Activated T-helper 1 cell treated with anti-CD3 and anti-CD28 coated beads, Interleukin-12 subunit alpha, Interleukin-12 subunit beta, Interleukin-2, Interleukin-4 antibody, amounts not matched to agents 30 ng/mL and 10 ng/mL and 1 ng/mL, durations not matched to agents 14 hours and 24 hours and 36 hours (primary cell): ENCODE measurements around the gene PCBD1. TPM values are rescaled to one million over a fixed set of nuclear protein-coding genes. Genes with fewer than 3 reads are reported as not detected.

Experiments used
- DNase-seq: peaks from one replicate; pipeline ENCODE4 v3.0.0; 2021; ENCODE audit warnings: low spot score
- H3K27ac Mint-ChIP-seq: one replicate; pipeline ENCODE4 v1.8.0; 2021; ENCODE audit warnings: mild to moderate bottlenecking, mixed read lengths
- H3K27me3 Mint-ChIP-seq: one replicate; pipeline ENCODE4 v1.8.0; 2022; ENCODE audit warnings: mild to moderate bottlenecking, moderate library complexity, mixed read lengths; ENCODE audit not compliant: insufficient read depth
- H3K36me3 Mint-ChIP-seq: one replicate; pipeline ENCODE4 v1.8.0; 2021; ENCODE audit warnings: low read depth, mixed read lengths
- H3K4me1 Mint-ChIP-seq: one replicate; pipeline ENCODE4 v1.8.0; 2021; ENCODE audit warnings: low read depth, mixed read lengths
- H3K4me3 Mint-ChIP-seq: one replicate; pipeline ENCODE4 v1.8.0; 2021; ENCODE audit warnings: mild to moderate bottlenecking, moderate library complexity, mixed read lengths
- H3K9me3 Mint-ChIP-seq: one replicate; pipeline ENCODE4 v1.8.0; 2021; ENCODE audit warnings: mixed read lengths
- intact Hi-C: fragments of 100-400 bp; cut with micrococcal nuclease; formaldehyde crosslinking; loops from one replicate; pipeline ENCODE4 v1.15.1; 2024
- total RNA-seq: library from RNA; stranded (reverse); gene quantifications from 2 replicates; pipeline ENCODE4 v1.2.3, GENCODE V29; 2022

PCBD1 gene
- total RNA-seq, 1 donor from 2014 or later, result 49.3 TPM

DNA sequence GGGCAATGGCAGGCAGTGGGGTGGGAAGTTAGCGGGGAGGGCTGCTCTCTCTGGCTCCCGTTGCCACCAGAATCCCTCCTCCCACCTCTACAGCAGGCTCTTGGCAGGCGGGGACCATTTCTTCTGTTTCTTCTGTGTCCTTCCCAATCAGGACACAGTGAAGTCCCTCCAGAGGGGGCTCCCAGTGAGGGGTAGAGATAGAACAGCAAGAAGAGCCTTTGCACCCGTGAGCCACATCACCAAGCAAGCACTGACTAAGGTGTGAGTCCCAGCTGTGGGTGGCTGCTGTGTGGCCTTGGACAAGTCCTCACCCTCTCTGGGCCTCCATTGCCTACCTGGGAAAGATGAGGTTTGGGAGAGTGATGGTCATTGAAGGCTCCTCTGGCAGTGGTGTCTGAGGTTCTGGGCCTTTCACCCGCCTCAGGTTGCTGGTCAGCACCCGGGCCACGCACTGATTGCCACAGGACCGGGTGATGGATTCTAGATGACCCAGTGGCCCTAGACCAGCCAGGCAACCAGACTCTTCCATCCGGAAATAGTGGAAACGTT, 26.0 kb upstream of the PCBD1 start:
- DNase-seq, result no peak
- H3K4me1 Mint-ChIP-seq, result no peaks in the 10 kb centered on the region
- peaks cover 1% of the 10 kb centered on the region for H3K27me3 Mint-ChIP-seq
- H3K36me3 Mint-ChIP-seq, result no peaks in the 10 kb centered on the region
- intact Hi-C loops, result no loop called here
- H3K4me3 Mint-ChIP-seq, result no peak overlapping the region
- no peak overlapping the region for H3K27ac Mint-ChIP-seq
- H3K9me3 Mint-ChIP-seq, result no peaks in the 10 kb centered on the region

DNA sequence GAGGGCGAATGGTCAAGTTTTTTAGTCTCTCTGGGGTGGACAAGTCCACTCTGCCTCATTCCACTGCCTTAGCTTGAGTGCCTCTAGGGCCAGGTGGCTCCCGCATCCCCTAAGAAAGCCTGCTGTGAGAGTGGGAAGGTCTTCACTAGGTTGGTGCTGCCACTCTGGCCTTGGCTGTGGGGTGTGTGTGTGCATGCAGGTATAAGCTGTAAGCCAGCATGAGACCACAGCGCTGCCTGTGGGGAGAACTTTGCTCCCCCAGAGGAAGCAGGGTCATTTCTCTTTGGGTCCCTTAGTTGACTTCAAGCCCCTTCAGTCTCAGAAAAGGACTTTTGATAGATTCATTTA, 25.5 kb upstream of the PCBD1 start:
- H3K27ac Mint-ChIP-seq, result no peak overlapping the region
- intact Hi-C loops, result no loop called here

DNA sequence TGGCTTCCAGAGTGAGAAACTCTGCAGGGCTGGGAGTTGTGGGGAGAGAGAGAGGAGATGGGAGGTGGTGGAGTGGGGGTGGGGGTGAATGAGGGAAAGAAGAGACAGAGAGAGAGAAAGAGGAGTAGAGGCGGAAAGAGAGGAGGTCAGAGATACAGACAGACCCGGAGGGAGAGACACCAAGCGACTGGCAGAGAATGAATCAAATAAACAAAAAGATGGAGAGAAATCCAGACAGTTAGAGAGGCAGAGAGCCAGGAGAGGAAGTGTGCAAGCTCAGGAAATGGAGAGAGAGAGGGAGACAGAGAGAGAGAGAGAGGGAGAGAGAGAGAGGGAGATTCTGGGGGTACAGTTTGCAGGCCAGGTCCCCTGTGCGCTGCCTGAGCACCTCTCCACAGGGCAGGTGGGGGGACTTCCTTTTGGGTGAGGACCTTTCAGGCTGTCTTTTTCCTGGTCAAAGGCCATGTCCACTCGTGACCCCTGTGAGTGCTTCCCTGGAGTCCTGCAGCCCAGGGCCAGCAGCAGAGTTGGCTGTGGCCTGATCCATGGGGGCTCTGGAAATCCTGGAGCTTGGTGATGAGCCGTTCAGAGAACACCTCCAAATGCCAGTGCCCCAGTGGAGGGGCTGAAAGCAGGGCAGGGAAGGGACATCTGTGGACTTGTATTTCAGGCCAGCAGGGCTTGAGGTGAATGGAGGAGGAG, 25.0 kb upstream of the PCBD1 start:
- DNase-seq, result no peak
- no peaks in the 10 kb centered on the region for H3K27me3 Mint-ChIP-seq
- no peak overlapping the region for H3K27ac Mint-ChIP-seq
- no peaks in the 10 kb centered on the region for H3K9me3 Mint-ChIP-seq
- no peak overlapping the region for H3K4me3 Mint-ChIP-seq
- intact Hi-C loops, result no loop called here
- no peaks in the 10 kb centered on the region for H3K4me1 Mint-ChIP-seq
- no peaks in the 10 kb centered on the region for H3K36me3 Mint-ChIP-seq

More for the DNA sequence above, 25.5 kb upstream of the PCBD1 start:
- no peaks in the 10 kb centered on the region for H3K9me3 Mint-ChIP-seq
- H3K27me3 Mint-ChIP-seq, result no peaks in the 10 kb centered on the region
- no peaks in the 10 kb centered on the region for H3K4me1 Mint-ChIP-seq
- no peak overlapping the region for H3K4me3 Mint-ChIP-seq
- H3K36me3 Mint-ChIP-seq, result no peaks in the 10 kb centered on the region
- DNase-seq, result no peak

DNA sequence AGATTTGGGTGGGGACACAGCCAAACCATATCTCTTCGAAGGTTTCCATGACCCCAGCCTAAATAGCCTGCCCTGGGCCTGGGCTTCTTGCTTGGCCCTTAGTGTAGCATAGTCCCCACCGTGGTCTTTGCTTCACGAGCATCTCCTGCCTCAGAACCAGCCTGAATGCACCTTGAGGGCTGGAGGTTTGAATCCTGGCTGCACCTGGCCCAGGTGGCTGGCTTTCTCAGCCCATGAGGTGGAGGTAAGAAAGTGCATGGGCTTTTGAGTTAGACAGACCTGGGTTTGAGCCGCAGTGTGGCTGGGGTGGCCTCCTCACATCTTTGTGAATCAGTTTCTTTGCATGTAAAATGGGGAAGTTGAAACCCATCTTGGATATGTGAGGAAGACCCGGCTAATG, 24.2 kb upstream of the PCBD1 start:
- H3K36me3 Mint-ChIP-seq, result no peaks in the 10 kb centered on the region
- no peaks in the 10 kb centered on the region for H3K4me1 Mint-ChIP-seq
- H3K4me3 Mint-ChIP-seq, result no peak overlapping the region
- H3K9me3 Mint-ChIP-seq, result no peaks in the 10 kb centered on the region
- DNase-seq, result no peak
- intact Hi-C loops, result no loop called here
- H3K27me3 Mint-ChIP-seq, result no peaks in the 10 kb centered on the region
- no peak overlapping the region for H3K27ac Mint-ChIP-seq

DNA sequence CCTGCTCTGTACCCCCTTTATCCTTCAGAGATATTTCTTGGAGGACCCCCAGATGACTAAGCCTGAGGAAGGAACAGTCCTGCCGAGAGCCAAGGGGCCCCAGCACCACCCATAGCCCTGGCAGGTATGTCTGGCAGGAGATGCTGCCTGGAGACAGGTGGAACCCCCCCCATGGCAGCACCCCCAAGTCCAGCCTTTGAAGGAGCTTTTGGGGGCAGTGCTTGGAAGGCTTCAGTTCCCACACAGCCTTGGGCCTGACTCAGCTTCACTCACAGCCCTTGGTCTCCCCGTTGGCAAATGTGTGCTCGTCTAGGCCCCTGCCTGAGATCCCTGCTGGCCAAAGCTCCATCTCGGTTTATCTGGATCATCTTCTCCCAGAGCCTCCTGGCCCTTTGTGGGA, 23.0 kb upstream of the PCBD1 start:
- intact Hi-C loops, result no loop called here
- Mint-ChIP-seq H3K4me3 (no peak overlapping the region), H3K36me3 (no peaks in the 10 kb centered on the region), H3K4me1 (no peaks in the 10 kb centered on the region), H3K27me3 (no peaks in the 10 kb centered on the region), H3K27ac (no peak overlapping the region), H3K9me3 (no peaks in the 10 kb centered on the region)
- no peak for DNase-seq

DNA sequence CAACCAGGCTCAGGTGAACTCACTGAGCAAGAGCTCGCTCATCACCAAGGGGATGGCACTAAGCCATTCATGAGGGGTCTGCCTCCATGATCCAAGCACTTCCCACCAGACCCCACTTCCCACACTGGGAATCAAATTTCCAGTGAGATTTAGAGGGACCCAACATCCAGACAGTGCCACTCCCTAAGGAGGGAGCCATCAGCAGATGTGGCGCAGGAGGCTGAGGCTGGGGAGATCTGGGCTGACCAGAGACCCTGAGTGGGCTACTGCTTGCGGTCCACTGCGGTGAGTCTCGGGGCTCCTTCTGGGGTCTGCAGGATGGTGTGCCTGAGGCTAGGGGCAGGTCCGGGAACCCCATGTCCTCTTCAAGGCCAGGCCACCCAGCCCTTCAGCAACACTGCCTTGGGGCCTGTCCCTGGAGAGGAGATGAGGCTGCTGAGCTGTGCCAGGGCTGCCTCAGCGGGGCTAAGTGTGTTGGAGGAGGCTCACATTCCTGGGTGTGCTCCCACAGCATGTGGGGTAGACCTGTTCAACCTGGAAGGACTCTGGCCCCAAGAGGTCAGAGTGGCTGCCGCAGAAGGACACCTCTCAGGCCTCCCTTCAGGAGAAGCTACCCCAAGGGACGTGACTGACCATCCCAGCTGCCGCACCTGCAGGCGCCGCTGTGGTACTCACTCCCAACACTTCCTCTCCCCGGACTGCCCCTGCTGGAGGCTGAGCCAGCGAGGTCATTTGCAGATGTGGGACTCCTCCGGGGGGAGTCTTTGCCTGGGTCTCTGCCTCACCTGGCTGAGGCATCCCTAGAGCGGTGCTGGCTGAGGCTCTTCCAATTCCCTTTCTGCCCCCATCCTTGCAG, 22.3 kb upstream of the PCBD1 start:
- H3K4me3 Mint-ChIP-seq, result no peak overlapping the region
- no peaks in the 10 kb centered on the region for H3K36me3 Mint-ChIP-seq
- intact Hi-C loops, result no loop called here
- H3K27me3 Mint-ChIP-seq, result no peaks in the 10 kb centered on the region
- DNase-seq, result no peak
- H3K27ac Mint-ChIP-seq, result no peak overlapping the region
- no peaks in the 10 kb centered on the region for H3K9me3 Mint-ChIP-seq
- H3K4me1 Mint-ChIP-seq, result no peaks in the 10 kb centered on the region

DNA sequence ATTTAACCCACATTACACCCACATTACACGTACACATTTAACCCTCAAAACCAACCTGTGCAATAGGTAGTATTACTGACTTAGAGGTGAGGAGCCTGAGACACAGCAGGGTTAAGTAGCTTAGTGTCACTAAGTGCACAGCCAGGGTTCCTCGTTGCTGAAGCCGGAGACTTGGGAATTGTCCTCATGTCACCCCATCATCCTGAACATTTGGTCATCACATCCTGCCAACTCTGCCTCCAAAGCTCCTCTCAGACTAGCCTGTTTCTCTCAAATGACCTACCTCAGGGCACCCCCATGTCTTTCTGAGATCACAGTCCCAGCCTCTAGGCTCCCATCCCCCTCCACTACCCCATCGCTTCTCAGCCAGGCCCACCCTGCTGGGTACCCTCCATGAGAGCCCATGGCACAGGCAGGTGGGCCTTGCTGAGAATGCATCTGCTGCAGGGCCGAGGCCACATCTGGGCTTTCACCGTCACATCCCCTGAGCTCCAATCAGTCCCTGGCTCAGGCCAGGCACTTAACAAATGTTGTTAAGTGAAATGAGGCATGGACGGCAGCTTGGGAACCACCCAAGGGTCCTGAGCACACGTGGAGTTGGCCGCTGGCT, 21.1 kb upstream of the PCBD1 start:
- intact Hi-C loops, result no loop called here
- no peaks in the 10 kb centered on the region for H3K27me3 Mint-ChIP-seq
- H3K4me1 Mint-ChIP-seq, result no peaks in the 10 kb centered on the region
- H3K27ac Mint-ChIP-seq, result no peak overlapping the region
- no peak for DNase-seq
- no peaks in the 10 kb centered on the region for H3K9me3 Mint-ChIP-seq
- H3K4me3 Mint-ChIP-seq, result no peak overlapping the region
- H3K36me3 Mint-ChIP-seq, result no peaks in the 10 kb centered on the region

DNA sequence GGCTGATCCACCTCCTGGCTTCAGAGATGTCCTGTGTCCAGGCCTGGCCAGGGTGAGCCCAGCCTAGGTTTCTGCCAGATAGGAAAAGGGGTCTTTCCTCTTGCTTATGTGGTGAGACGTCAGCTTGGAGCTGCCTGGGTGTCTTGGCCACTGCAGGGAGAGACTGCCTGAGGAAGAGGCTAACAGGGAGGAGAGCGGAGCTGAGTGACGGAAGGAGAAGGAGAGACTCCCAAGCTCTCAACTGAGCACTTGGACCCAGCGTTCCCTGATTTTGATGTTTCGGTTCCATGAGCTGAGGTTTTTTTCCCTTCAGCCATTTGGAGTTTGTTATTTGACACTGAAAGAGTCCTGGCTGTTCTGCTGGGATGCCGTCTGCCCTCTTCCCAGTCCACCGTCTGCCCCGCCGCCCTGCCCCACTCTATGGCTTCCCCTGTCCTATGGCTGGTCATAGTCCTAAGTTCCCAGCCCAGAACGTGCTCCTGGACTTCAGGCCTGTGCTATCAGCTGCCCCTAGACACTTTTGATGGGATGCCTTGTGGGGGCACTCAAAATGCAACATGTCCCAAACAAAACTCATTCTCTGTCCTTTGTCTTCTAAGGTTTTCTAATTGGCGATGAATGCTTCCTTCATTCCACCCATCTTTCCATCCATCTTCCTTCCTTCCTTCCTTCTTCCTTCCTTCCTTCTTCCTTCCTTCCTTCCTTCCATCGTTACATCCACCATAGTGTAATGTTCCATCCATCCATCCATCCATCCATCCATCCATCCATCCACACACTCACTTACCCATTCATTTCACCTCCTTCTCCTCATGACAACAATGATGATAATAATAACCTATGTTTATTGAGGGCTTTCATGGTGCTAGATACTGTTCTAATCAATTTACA, 20.3 kb upstream of the PCBD1 start:
- Mint-ChIP-seq H3K27ac (no peak overlapping the region), H3K27me3 (no peaks in the 10 kb centered on the region), H3K9me3 (no peaks in the 10 kb centered on the region), H3K36me3 (no peaks in the 10 kb centered on the region), H3K4me1 (no peaks in the 10 kb centered on the region), H3K4me3 (no peak overlapping the region)
- intact Hi-C loops, result no loop called here
- DNase-seq, result no peak

DNA sequence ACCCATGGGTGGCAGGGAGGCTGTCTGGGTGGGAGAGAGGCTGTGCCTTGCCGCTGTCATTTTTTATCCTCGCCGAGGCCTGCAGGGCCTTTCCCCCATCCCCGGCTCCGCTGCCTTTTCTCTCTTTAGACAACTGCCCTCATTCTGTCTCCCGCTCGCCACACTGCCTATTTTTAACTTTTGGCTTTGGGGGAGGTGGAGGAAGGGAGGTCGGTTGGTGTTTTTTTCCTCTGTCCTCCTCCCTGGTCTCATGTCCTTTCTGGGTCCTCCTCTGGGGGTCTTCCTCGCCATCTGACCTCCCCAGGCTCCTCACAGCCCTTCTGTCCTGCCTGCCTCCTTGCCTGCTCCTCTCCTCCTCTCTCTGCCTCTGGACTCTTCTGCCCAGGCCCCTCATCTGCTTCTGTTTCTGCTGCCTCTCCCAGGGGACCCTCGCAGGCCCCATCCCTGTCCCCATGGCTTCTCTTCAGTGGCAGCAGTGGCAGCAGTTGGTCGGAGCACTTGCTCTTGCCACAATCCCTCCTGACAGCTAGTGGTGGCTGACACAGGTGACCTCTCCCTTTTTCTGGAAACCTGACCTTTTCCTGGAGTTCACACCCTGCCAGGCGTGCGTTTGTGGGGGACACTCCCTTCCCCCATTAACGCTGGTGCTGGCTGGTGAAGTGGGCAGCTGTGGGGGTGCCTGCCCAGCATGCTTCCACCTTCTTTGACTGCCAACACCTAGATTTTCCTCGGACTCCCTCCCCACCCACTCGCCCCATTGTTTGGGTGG, 19.5 kb upstream of the PCBD1 start:
- intact Hi-C loops, result no loop called here
- Mint-ChIP-seq H3K4me1 (no peaks in the 10 kb centered on the region), H3K4me3 (no peak overlapping the region), H3K36me3 (no peaks in the 10 kb centered on the region), H3K27ac (no peak overlapping the region), H3K9me3 (no peaks in the 10 kb centered on the region), H3K27me3 (no peaks in the 10 kb centered on the region)
- no peak for DNase-seq

DNA sequence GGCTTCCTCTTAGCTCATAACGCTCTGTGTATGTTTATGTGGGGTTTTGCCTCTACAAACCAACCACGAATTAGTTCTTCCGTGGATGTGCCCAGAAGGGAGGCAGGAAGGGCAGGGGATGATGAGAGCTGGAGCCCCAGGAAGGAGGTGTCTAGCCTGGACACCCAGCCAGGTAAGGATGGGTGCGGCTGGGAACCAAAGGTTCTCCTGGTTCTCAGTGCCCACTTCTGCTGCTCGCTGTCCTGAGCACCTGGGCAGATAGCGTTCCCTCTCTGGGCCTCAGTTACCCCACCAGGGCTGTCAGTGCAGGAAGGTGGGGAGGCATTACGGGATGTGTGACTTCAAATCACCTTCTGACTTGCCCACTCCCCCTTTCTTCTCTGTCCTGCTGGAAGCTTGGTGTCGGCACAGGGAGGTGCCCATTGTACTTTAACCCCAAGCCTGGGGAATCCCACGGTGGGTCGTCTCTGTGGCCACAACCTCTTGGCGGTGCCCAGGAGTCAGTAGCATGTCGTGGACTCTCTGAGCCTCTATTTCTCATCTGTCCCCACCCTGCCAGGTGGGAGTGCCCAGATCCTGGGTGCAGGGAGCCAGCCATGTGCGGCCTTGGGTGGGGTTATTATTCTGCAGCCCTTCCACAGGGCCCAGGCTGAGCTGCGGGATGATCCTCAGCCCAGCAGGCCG, 18.7 kb upstream of the PCBD1 start:
- intact Hi-C loops, result no loop called here
- H3K9me3 Mint-ChIP-seq, result no peaks in the 10 kb centered on the region
- no peaks in the 10 kb centered on the region for H3K36me3 Mint-ChIP-seq
- no peak overlapping the region for H3K4me3 Mint-ChIP-seq
- DNase-seq, result no peak
- no peak overlapping the region for H3K27ac Mint-ChIP-seq
- no peaks in the 10 kb centered on the region for H3K27me3 Mint-ChIP-seq
- no peaks in the 10 kb centered on the region for H3K4me1 Mint-ChIP-seq

DNA sequence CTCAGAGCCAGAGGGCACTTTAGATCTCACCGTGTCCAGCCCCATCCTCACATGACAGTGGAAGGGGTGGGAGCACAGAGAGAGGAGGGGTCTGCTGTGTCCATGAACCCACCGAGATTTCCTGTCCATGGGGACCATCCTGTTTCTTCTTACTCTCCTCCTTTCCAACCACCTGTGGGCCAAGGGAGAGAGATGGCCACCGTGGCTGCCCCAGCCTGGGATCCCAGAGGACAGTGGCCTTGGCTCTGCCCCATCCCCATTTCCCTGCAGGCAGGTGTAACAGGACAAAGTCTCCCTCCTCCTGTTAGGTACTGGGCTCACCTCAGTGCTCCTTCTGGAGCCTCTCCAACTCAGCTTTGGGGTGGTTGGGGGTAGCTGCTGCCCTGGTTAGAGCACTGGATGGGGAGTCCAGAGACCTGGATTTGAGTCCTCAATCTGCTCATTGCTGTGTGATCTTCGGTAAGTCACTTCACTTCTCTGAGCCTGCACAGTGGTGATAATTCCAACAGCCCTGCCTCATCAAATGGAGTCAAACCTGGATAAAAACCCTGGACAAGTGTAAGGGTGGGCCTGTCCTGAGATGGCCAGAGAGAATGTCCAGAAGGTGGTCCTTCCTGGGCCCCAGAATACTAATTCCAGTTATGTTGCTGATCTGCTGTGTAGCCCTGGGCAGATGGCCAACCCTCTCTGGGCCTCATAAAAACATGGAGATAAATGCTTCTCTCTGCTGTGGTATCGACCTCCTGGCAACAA, 17.8 kb upstream of the PCBD1 start:
- H3K27me3 Mint-ChIP-seq, result no peaks in the 10 kb centered on the region
- H3K4me3 Mint-ChIP-seq, result no peak overlapping the region
- intact Hi-C loops, result no loop called here
- H3K36me3 Mint-ChIP-seq, result no peaks in the 10 kb centered on the region
- H3K4me1 Mint-ChIP-seq, result no peaks in the 10 kb centered on the region
- no peak for DNase-seq
- H3K9me3 Mint-ChIP-seq, result no peaks in the 10 kb centered on the region
- no peak overlapping the region for H3K27ac Mint-ChIP-seq
